ENCODE measurements around the gene HK3. TPM values are rescaled to one million over a fixed set of nuclear protein-coding genes. Genes with fewer than 3 reads are reported as not detected.

HK3 gene
- total and polyA plus RNA-seq, 4 donors, result 4.3 to 25.5 (median 13.3) TPM

GRCh38 chr5:176886336-176887251 lies 12.6 kb downstream of the HK3 start:
- Histone ChIP-seq H3K36me3 (ENCODE audit: control insufficient read depth in 4 of 4, insufficient read depth in 3 of 4, low read depth in 1 of 4, low read length in 3 of 4) (no peaks in the 10 kb centered on the region), H3K4me1 (ENCODE audit: control insufficient read depth in 4 of 4, insufficient read depth in 4 of 4, low read length in 3 of 4) (no peaks in the 10 kb centered on the region), H3K9ac (ENCODE audit: low read depth in 1 of 2, low read length in 2 of 2) (no peak overlapping the region), H3K27ac (ENCODE audit: low read depth in 1 of 2, low read length in 2 of 2) (no peak overlapping the region), H3K27me3 (ENCODE audit: control insufficient read depth in 4 of 4, insufficient read depth in 4 of 4, low read length in 3 of 4) (no peaks in the 10 kb centered on the region), H3K9me3 (ENCODE audit: control insufficient read depth in 4 of 4, low read length in 3 of 4) (no peaks in the 10 kb centered on the region), H3K4me3 (ENCODE audit: low read depth in 1 of 3, low read length in 3 of 3) (no peak overlapping the region)
- DNase-seq (ENCODE audit: low spot score), result no peak
- no peak for TF ChIP-seq FOXA1 (IDR thresholded peaks at IDR 0.05)
- TF ChIP-seq SP1 (IDR thresholded peaks at IDR 0.05), result no peak
- no peak for TF ChIP-seq TAF1 (conservative IDR thresholded peaks at IDR 0.05)
- no peak for TF ChIP-seq ATF3 (IDR thresholded peaks at IDR 0.05)
- TF ChIP-seq YY1 (IDR thresholded peaks at IDR 0.05), result no peak
- WGBS, result 91% methylated on average over 13 of the region's 13 CpGs

GRCh38 chr5:176884571-176884890 lies 14.6 kb downstream of the HK3 start:
- WGBS, result 78% methylated on average over 4 of the region's 4 CpGs
- H3K4me3 ChIP-seq (ENCODE audit: low read depth in 1 of 3, low read length in 3 of 3), result no peak overlapping the region
- no peaks in the 10 kb centered on the region for H3K4me1 ChIP-seq (ENCODE audit: control insufficient read depth in 4 of 4, insufficient read depth in 4 of 4, low read length in 3 of 4)
- H3K27ac ChIP-seq (ENCODE audit: low read depth in 1 of 2, low read length in 2 of 2), result no peak overlapping the region
- no peaks in the 10 kb centered on the region for H3K9me3 ChIP-seq (ENCODE audit: control insufficient read depth in 4 of 4, low read length in 3 of 4)
- no peak overlapping the region for H3K9ac ChIP-seq (ENCODE audit: low read depth in 1 of 2, low read length in 2 of 2)
- DNase-seq (ENCODE audit: low spot score), result no peak
- H3K27me3 ChIP-seq (ENCODE audit: control insufficient read depth in 4 of 4, insufficient read depth in 4 of 4, low read length in 3 of 4), result no peaks in the 10 kb centered on the region
- no peaks in the 10 kb centered on the region for H3K36me3 ChIP-seq (ENCODE audit: control insufficient read depth in 4 of 4, insufficient read depth in 3 of 4, low read depth in 1 of 4, low read length in 3 of 4)
- TF ChIP-seq ATF3 (IDR thresholded peaks at IDR 0.05) (no peak), FOXA1 (IDR thresholded peaks at IDR 0.05) (no peak), JUND (IDR thresholded peaks at IDR 0.05) (no peak), NR2F2 (IDR thresholded peaks at IDR 0.05) (no peak), EGR1 (IDR thresholded peaks at IDR 0.05; ENCODE audit: low read depth in 2 of 2) (no peak), GABPA (IDR thresholded peaks at IDR 0.05 in 1 of 2, conservative IDR thresholded peaks at IDR 0.05 in 1 of 2) (no peak), FOXA2 (IDR thresholded peaks at IDR 0.05) (no peak), REST (IDR thresholded peaks at IDR 0.05) (no peak), MAX (IDR thresholded peaks at IDR 0.05) (no peak), TAF1 (conservative IDR thresholded peaks at IDR 0.05) (no peak), RAD21 (IDR thresholded peaks at IDR 0.05) (no peak), HNF4A (conservative IDR thresholded peaks at IDR 0.05) (no peak), HNF4G (IDR thresholded peaks at IDR 0.05) (no peak), SP1 (IDR thresholded peaks at IDR 0.05) (no peak), CTCF (IDR thresholded peaks at IDR 0.05; ENCODE audit: low read depth, low read length, missing input control) (no peak), YY1 (IDR thresholded peaks at IDR 0.05) (no peak), ZBTB33 (IDR thresholded peaks at IDR 0.05) (no peak), RXRA (IDR thresholded peaks at IDR 0.05) (no peak)

Measured in liver (tissue), 9 donors.